ENCODE data around the gene EMC10. TPM values are rescaled to one million over a fixed set of nuclear protein-coding genes. Genes with fewer than 3 reads are reported as not detected.

Gene EMC10
- total RNA-seq, 1 experiment from 2014 or later = 109 TPM

GRCh38 chr19:50492303-50493052 lies 16.2 kb downstream of the EMC10 start:
- Histone ChIP-seq H3K27ac (ENCODE audit: insufficient read length, low read depth, low read length) (no peak overlapping the region), H2BK20ac (ENCODE audit: low read depth, low read length, poor library complexity, severe bottlenecking) (no peak overlapping the region), H3K9me3 (ENCODE audit: control insufficient read depth, low read depth, low read length) (no peaks in the 10 kb centered on the region), H3K18ac (ENCODE audit: insufficient read length, low read depth, low read length) (no peak overlapping the region), H4K8ac (replicated peaks; ENCODE audit: insufficient read length, low read depth, low read length) (no peak overlapping the region), H4K91ac (ENCODE audit: insufficient read length, low read depth, low read length) (no peak overlapping the region), H3K79me2 (ENCODE audit: insufficient read depth, low read length) (no peaks in the 10 kb centered on the region), H3K4me2 (ENCODE audit: insufficient read depth, insufficient read length, low read length) (peak overlapping the region; percentile 11), H3K23me2 (ENCODE audit: insufficient read length, low read depth, low read length, poor library complexity, severe bottlenecking) (peaks cover 5% of the 10 kb centered on the region), H3K9ac (ENCODE audit: extremely low read depth, insufficient read length, low read length) (no peak overlapping the region), H3K27me3 (ENCODE audit: insufficient read depth, low read length) (peaks cover 14% of the 10 kb centered on the region; the same call in 1 of the 2 replicates), H3K56ac (ENCODE audit: insufficient read length, low read depth, low read length) (no peak overlapping the region), H2AK5ac (ENCODE audit: insufficient read length, low read length) (no peak overlapping the region), H3K79me1 (ENCODE audit: insufficient read depth, low read depth, low read length, poor library complexity, severe bottlenecking) (no peaks in the 10 kb centered on the region), H2BK12ac (ENCODE audit: insufficient read length, low read depth, low read length) (no peak overlapping the region), H2BK5ac (ENCODE audit: insufficient read length, low read length) (no peak overlapping the region), H2BK120ac (ENCODE audit: low read depth, low read length, poor library complexity, severe bottlenecking) (no peak overlapping the region), H4K5ac (ENCODE audit: insufficient read length, low read depth, low read length) (no peak overlapping the region), H3T11ph (ENCODE audit: low read length) (no peak overlapping the region), H4K20me1 (ENCODE audit: control insufficient read depth, insufficient read depth, insufficient read length) (no peaks in the 10 kb centered on the region), H2BK15ac (ENCODE audit: low read depth, low read length) (no peak overlapping the region), H3K14ac (ENCODE audit: insufficient read depth, low read length) (no peak overlapping the region; the same call in 1 of the 2 replicates), H3K23ac (ENCODE audit: insufficient read length, low read depth, low read length) (no peak overlapping the region), H2AFZ (ENCODE audit: low read length) (no peak overlapping the region), H3K4me1 (ENCODE audit: insufficient read depth, low read length) (peaks cover 4% of the 10 kb centered on the region; the same call in 1 of the 2 replicates), H3K4ac (ENCODE audit: low read depth, low read length) (no peak overlapping the region)
- TF ChIP-seq, protein P1, sequence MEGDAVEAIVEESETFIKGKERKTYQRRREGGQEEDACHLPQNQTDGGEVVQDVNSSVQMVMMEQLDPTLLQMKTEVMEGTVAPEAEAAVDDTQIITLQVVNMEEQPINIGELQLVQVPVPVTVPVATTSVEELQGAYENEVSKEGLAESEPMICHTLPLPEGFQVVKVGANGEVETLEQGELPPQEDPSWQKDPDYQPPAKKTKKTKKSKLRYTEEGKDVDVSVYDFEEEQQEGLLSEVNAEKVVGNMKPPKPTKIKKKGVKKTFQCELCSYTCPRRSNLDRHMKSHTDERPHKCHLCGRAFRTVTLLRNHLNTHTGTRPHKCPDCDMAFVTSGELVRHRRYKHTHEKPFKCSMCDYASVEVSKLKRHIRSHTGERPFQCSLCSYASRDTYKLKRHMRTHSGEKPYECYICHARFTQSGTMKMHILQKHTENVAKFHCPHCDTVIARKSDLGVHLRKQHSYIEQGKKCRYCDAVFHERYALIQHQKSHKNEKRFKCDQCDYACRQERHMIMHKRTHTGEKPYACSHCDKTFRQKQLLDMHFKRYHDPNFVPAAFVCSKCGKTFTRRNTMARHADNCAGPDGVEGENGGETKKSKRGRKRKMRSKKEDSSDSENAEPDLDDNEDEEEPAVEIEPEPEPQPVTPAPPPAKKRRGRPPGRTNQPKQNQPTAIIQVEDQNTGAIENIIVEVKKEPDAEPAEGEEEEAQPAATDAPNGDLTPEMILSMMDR (conservative IDR thresholded peaks at IDR 0.05) = no peak; the same call in 2 of the 3 replicates
- H3K4me3 Mint-ChIP-seq = peak overlapping the region in 1 of 2 experiments; percentile 22; a peak in 1 of 5 replicates
- H3K27me3 Mint-ChIP-seq (ENCODE audit: low read depth) = peaks cover 88% of the 10 kb centered on the region
- peaks cover 6 to 17% of the 10 kb centered on the region in 2 experiments; a peak in 4 of 5 replicates for H3K9me3 Mint-ChIP-seq
- H3K27ac Mint-ChIP-seq = no peak overlapping the region
- no CpG with 5 or more reads among the region's 12 CpGs for WGBS (ENCODE audit: extremely low coverage, insufficient read length, low lambda C conversion rate)
- DNase-seq = peak; percentile 39
- H3K36me3 Mint-ChIP-seq (ENCODE audit: insufficient read depth in 1 of 3, low read depth in 3 of 3) = peaks cover 0 to 6% (median 3%) of the 10 kb centered on the region in 3 experiments; a peak in 5 of 7 replicates
- peaks cover 29 to 45% of the 10 kb centered on the region in 2 experiments for H3K4me1 Mint-ChIP-seq
